Omental fat pad (tissue), 4 donors: Measurements from ENCODE around the gene DCPS. TPM values are rescaled to one million over a fixed set of nuclear protein-coding genes. Genes with fewer than 3 reads are reported as not detected.
"Not testable (repeated sequence)": the region's sequence is repeated elsewhere in the genome, so short reads cannot be mapped to it uniquely, and the experiment has no call there.

Experiments
- ATAC-seq: fragments of 150-250 bp; one replicate; pipeline ENCODE4 v1.9.1; 2016; ENCODE audit warnings: mild to moderate bottlenecking, moderate library complexity; ENCODE audit not compliant: low FRiP score
- DNase-seq: peaks from one replicate; pipeline ENCODE4 v3.0.0-alpha.2; 2019; ENCODE audit warnings: low spot score
- CTCF ChIP-seq, 3 donors: fragments of 450-650 bp; IDR thresholded peaks; one replicate each; pipeline ENCODE4 v1.5.1; 2016 to 2017; ENCODE audit warnings: antibody characterized with exemption in 3 of 3, mild to moderate bottlenecking in 3 of 3, moderate library complexity in 2 of 3
- total RNA-seq, 4 donors: library from RNA; depleted of rRNA; stranded (reverse); fragments of >200 nt; gene quantifications; one replicate each; pipeline ENCODE4 v1.1.0, GENCODE V29; 2016

Gene DCPS
- total RNA-seq, 4 donors from 2014 or later: 8.0 to 12.4 (median 9.9) TPM

- ATAC-seq: no peak
- no peak for TF ChIP-seq CTCF (IDR thresholded peaks at IDR 0.05)
- no peak for DNase-seq
Observed at GRCh38 chr11:126308271-126308671, 4.4 kb downstream of the DCPS start.

GRCh38 chr11:126308771-126309170, 4.9 kb downstream of the DCPS start:
- not testable (repeated sequence) for ATAC-seq, DNase-seq

DNA sequence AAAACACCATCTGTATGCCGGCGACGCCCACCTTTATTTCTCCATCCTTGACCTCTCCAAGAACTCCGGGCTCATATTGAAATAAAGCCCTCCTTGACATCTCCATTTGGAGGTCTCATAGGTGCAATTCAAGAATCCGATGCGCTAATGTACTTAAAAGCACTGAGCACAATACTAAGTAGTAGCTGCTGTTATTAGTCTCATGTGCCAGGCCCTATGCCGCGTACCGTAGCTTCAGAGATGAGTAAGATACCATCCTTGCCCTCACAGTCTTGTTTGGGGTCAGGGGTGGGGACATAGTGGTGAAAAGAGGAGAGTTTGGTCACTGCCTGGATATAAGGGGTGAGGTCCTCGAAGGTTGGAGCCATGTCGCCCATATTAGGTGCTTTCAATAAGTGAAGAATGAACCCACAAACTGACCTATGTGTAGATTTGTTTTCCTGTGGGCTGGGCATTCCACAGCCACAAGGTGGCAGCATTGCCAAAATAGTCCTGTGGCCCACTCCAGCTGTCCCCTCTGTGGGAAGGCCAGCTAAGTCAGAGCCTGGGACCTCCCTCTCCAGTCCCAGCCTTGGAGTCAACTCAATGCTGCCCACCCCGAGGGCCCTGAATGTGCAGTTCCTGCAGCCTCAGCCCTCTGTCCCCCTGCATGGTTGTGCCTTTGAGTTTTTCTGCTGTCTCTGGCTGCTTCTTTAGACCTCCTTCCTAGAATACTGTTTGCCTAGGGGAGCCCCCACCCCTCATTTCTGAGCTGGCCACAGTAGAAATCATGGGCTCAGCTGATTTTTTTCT, 6.5 kb downstream of the DCPS start:
- peak in 1 of 3 donors; percentile 58 for TF ChIP-seq CTCF (IDR thresholded peaks at IDR 0.05)
- peak; percentile 80 for ATAC-seq
- peak; percentile 65 for DNase-seq

DNA sequence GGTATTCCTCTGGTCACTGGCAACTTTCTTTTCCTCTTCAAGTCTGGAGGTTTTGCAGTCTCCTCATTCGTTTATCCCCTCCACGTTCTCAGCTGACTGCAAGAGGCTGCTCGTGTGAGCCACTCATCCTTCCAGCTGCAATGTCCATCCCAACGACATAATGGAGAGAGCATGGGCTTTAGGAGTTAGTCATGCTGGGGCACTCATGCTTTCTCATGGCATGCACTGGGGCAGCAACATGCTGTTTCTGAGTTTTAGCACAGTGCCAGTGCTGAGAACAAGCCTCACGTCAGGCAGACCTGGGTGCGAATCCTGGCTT, 7.1 kb downstream of the DCPS start:
- TF ChIP-seq CTCF (IDR thresholded peaks at IDR 0.05): no peak
- DNase-seq (no peak), ATAC-seq (no peak)

GRCh38 chr11:126311401-126312291, 7.8 kb downstream of the DCPS start:
- DNase-seq: no peak
- ATAC-seq: no peak
- TF ChIP-seq CTCF (IDR thresholded peaks at IDR 0.05): no peak

- DNase-seq: no peak
- TF ChIP-seq CTCF (IDR thresholded peaks at IDR 0.05): no peak
- no peak for ATAC-seq
Observed at GRCh38 chr11:126312961-126313360, 9.1 kb downstream of the DCPS start.

GRCh38 chr11:126313826-126314225, 10.0 kb downstream of the DCPS start:
- ATAC-seq (no peak), DNase-seq (no peak)
- no peak for TF ChIP-seq CTCF (IDR thresholded peaks at IDR 0.05)
